IMR-90 (cell line): ENCODE measurements around the gene TENM4. TPM values are rescaled to one million over a fixed set of nuclear protein-coding genes. Genes with fewer than 3 reads are reported as not detected.

Experiments used
- ATAC-seq: fragments of 200-7000 bp; cut with Tn5 transposase; 2 replicates; pipeline ENCODE4 v1.9.1; 2020; ENCODE audit warnings: low read depth, mild to moderate bottlenecking, moderate library complexity
- BruUV-seq: library from RNA; stranded (reverse); fragments of 400-500 nt; replicated peaks from 2 replicates; lab custom pipeline; 2021; lab: Mats Ljungman, UMichigan
- CTCF ChIA-PET: fragments of 300-600 bp; formaldehyde crosslinking; extraction: SDS; loops from one replicate; lab custom pipeline; 2021; ENCODE audit warnings: antibody characterized with exemption; lab: Yijun Ruan, JAX
- POLR2A ChIA-PET: fragments of 300-600 bp; sonication (Branson Sonifier 250); formaldehyde crosslinking; loops from one replicate; lab custom pipeline; 2022; ENCODE audit warnings: antibody characterized with exemption; ENCODE audit not compliant: unreplicated experiment; lab: Charles Lee
- DNase-seq: peaks from one replicate; pipeline ENCODE4 v3.0.0; 2013
- H2AFZ ChIP-seq: replicated peaks from 2 replicates; pipeline ENCODE3; 2013; ENCODE audit warnings: low read length, mild to moderate bottlenecking; ENCODE audit not compliant: poor library complexity
- H2AK5ac ChIP-seq: 2 replicates; pipeline ENCODE4 v1.6.1; 2013; ENCODE audit warnings: low read depth, low read length, inconsistent platforms
- H2AK9ac ChIP-seq: replicated peaks from 2 replicates; pipeline ENCODE3; 2013; ENCODE audit warnings: mild to moderate bottlenecking, low read depth, low read length, moderate library complexity; ENCODE audit not compliant: poor library complexity
- H2BK120ac ChIP-seq: 2 replicates; pipeline ENCODE4 v1.6.1; 2013; ENCODE audit warnings: low read depth, low read length, inconsistent platforms
- H2BK15ac ChIP-seq: 3 replicates; pipeline ENCODE4 v1.6.1; 2013; ENCODE audit warnings: low read depth, low read length, inconsistent platforms
- H2BK20ac ChIP-seq: 2 replicates; pipeline ENCODE4 v1.6.1; 2013; ENCODE audit warnings: low read depth, mild to moderate bottlenecking, inconsistent platforms, low read length, moderate library complexity
- H2BK5ac ChIP-seq: 2 replicates; pipeline ENCODE4 v1.6.1; 2013; ENCODE audit warnings: mild to moderate bottlenecking, low read depth, low read length, inconsistent platforms; ENCODE audit not compliant: poor library complexity, severe bottlenecking
- H3K14ac ChIP-seq: replicated peaks from 2 replicates; pipeline ENCODE4 v1.6.1; 2013; ENCODE audit warnings: low read depth, low read length, inconsistent platforms
- H3K18ac ChIP-seq: 2 replicates; pipeline ENCODE4 v1.6.1; 2013; ENCODE audit warnings: low read depth, low read length, control low read depth
- H3K23ac ChIP-seq: 2 replicates; pipeline ENCODE4 v1.6.1; 2013; ENCODE audit warnings: low read depth, low read length, inconsistent platforms
- H3K27ac ChIP-seq: 2 replicates; pipeline ENCODE4 v1.5.1; 2013; ENCODE audit warnings: mild to moderate bottlenecking, control low read depth, low read length; ENCODE audit not compliant: insufficient read depth
- H3K27me3 ChIP-seq: 2 replicates; pipeline ENCODE4 v1.6.1; 2013; ENCODE audit warnings: low read length; ENCODE audit not compliant: control insufficient read depth, insufficient read depth
- H3K36me3 ChIP-seq: 2 replicates; pipeline ENCODE4 v1.6.1; 2013; ENCODE audit warnings: low read length, mixed read lengths; ENCODE audit not compliant: control insufficient read depth, insufficient read depth
- H3K4ac ChIP-seq: 2 replicates; pipeline ENCODE4 v1.6.1; 2013; ENCODE audit warnings: low read depth, low read length, inconsistent platforms
- H3K4me1 ChIP-seq: 2 replicates; pipeline ENCODE4 v1.6.1; 2013; ENCODE audit warnings: low read length, mixed read lengths; ENCODE audit not compliant: control insufficient read depth, insufficient read depth
- H3K4me2 ChIP-seq: 2 replicates; pipeline ENCODE4 v1.6.1; 2013; ENCODE audit warnings: low read depth, mild to moderate bottlenecking, control low read depth, low read length, moderate library complexity
- H3K4me3 ChIP-seq: 2 replicates; pipeline ENCODE4 v1.5.1; 2013; ENCODE audit warnings: low read depth, mild to moderate bottlenecking, control low read depth, low read length, moderate library complexity; ENCODE audit not compliant: insufficient read depth
- H3K56ac ChIP-seq: 2 replicates; pipeline ENCODE4 v1.6.1; 2013; ENCODE audit warnings: low read length, inconsistent platforms; ENCODE audit not compliant: insufficient read depth; ENCODE audit errors: extremely low read depth
- H3K79me1 ChIP-seq, 2 experiments: 2 replicates each; pipeline ENCODE4 v1.6.1; 2013; ENCODE audit warnings: low read length in 2 of 2, inconsistent platforms in 1 of 2, low read depth in 1 of 2
- H3K9ac ChIP-seq: 2 replicates; pipeline ENCODE4 v1.6.1; 2013; ENCODE audit warnings: low read depth, low read length, control low read depth
- H3K9me1 ChIP-seq: 2 replicates; pipeline ENCODE4 v1.6.1; 2013; ENCODE audit warnings: low read length, inconsistent platforms; ENCODE audit not compliant: insufficient read depth
- H3K9me3 ChIP-seq: 2 replicates; pipeline ENCODE4 v1.6.1; 2013; ENCODE audit warnings: low read length; ENCODE audit not compliant: control insufficient read depth, insufficient read depth
- H4K20me1 ChIP-seq: 2 replicates; pipeline ENCODE4 v1.6.1; 2013; ENCODE audit warnings: low read length, inconsistent platforms; ENCODE audit not compliant: insufficient read depth
- H4K5ac ChIP-seq: 2 replicates; pipeline ENCODE4 v1.6.1; 2013; ENCODE audit warnings: mild to moderate bottlenecking, low read depth, low read length, control low read depth
- H4K8ac ChIP-seq, 2 experiments: 2 replicates each; pipeline ENCODE4 v1.6.1; 2013; ENCODE audit warnings: low read depth in 2 of 2, low read length in 2 of 2, control low read depth in 1 of 2, inconsistent platforms in 1 of 2
- H4K91ac ChIP-seq: 2 replicates; pipeline ENCODE4 v1.6.1; 2013; ENCODE audit warnings: low read depth, low read length, inconsistent platforms; ENCODE audit not compliant: insufficient read depth
- BHLHE40 ChIP-seq: fragments of 150-350 bp; IDR thresholded peaks from 2 replicates; pipeline ENCODE4 v1.6.1; 2016; ENCODE audit warnings: mild to moderate bottlenecking, low read depth, low read length
- CEBPB ChIP-seq: IDR thresholded peaks from 2 replicates; pipeline ENCODE4 v1.6.1; 2012; ENCODE audit warnings: low read depth, low read length, improper control_type of control experiment
- MAFK ChIP-seq: IDR thresholded peaks from 2 replicates; pipeline ENCODE4 v1.6.1; 2012; ENCODE audit warnings: low read depth, low read length, improper control_type of control experiment
- MXI1 ChIP-seq: IDR thresholded peaks from 2 replicates; pipeline ENCODE4 v1.6.1; 2012; ENCODE audit warnings: low read depth, mild to moderate bottlenecking, low read length, moderate library complexity, borderline replicate concordance
- WGBS, 2 experiments: methylation state at CpG; one replicate each; pipeline versions ENCODE4 v1.1.5 to v1.1.7; 2013; ENCODE audit warnings: missing lambda C conversion rate in 2 of 2; ENCODE audit not compliant: insufficient read length in 1 of 2; ENCODE audit errors: extremely low coverage in 2 of 2; 5-methylcytosine and 5-hydroxymethylcytosine counted together
- dilution Hi-C: fragments of 300-500 bp; cut with HindIII; formaldehyde crosslinking; loops from one replicate; pipeline ENCODE4 v1.14.3; 2018; ENCODE audit warnings: low sequenced_read_pairs; ENCODE audit not compliant: unreplicated experiment
- in situ Hi-C: fragments of 300-500 bp; cut with MboI; formaldehyde crosslinking; loops from 3 replicates; pipeline ENCODE4 v1.14.3; 2019; ENCODE audit warnings: low sequenced_read_pairs, inconsistent platforms, mixed read lengths
- intact Hi-C: fragments of 100-400 bp; cut with micrococcal nuclease; formaldehyde crosslinking; loops from 2 replicates; pipeline ENCODE4 v1.10.0; 2022
- polyA plus RNA-seq, 3 experiments: library from polyadenylated mRNA; depleted of rRNA; stranded (reverse); fragments of >200 nt; gene quantifications; 2 replicates each; pipeline ENCODE4 v1.2.3, GENCODE V29; 2012; ENCODE audit warnings: low replicate concordance in 1 of 3
- total RNA-seq: library from RNA; depleted of rRNA; stranded (reverse); fragments of >200 nt; gene quantifications from 2 replicates; pipeline ENCODE4 v1.2.3, GENCODE V29; 2012
- TF ChIP-seq, protein P1 (sequence below): fragments of 150-350 bp; IDR thresholded peaks from 2 replicates; pipeline ENCODE4 v1.6.1; 2016; ENCODE audit warnings: low read depth, mild to moderate bottlenecking, low read length, moderate library complexity, borderline replicate concordance

TENM4 gene
- total and polyA plus RNA-seq, 2 of the 4 experiments (the other 2 are of a cell fraction) = 7.4 to 9.0 TPM

DNA sequence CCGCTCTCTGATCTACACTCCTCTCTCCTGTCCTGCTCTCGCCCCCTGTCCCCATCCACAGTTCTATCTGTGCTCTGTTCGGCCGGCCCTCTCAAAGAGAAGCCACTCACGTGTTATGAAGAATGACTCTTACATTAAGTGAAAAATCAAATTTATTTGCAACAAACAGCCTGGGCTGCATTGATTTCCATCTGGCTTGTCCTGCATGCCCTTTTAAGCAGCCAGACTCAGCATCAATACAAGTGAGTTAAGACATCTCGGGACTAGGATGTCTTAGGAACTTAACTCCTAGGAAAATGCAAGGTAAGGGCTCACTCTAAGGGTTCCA, 373.5 kb downstream of the TENM4 start:
- POLR2A ChIA-PET = no interaction called here

More for the DNA sequence above, 373.5 kb downstream of the TENM4 start:
- H2BK15ac ChIP-seq = no peak overlapping the region
- ATAC-seq (no peak; the same call in 1 of the 2 replicates), DNase-seq (no peak)
- no peak overlapping the region for H3K14ac ChIP-seq
- H4K5ac ChIP-seq = no peak overlapping the region
- H3K4me3 ChIP-seq = no peak overlapping the region
- no peaks in the 10 kb centered on the region for H3K79me1 ChIP-seq
- no peak overlapping the region for H2BK120ac ChIP-seq
- WGBS, 2 experiments = no CpG with 5 or more reads among the region's 6 CpGs
- H3K23ac ChIP-seq = no peak overlapping the region
- H3K9me3 ChIP-seq = no peaks in the 10 kb centered on the region
- no peak overlapping the region for H3K4ac ChIP-seq
- no peak overlapping the region for H4K8ac ChIP-seq
- H2AK9ac ChIP-seq = no peak overlapping the region
- no peak overlapping the region for H3K9ac ChIP-seq
- no peak overlapping the region for H3K56ac ChIP-seq
- no peak overlapping the region for H2BK5ac ChIP-seq
- H2BK20ac ChIP-seq = no peak overlapping the region
- no peaks in the 10 kb centered on the region for H3K27me3 ChIP-seq
- no peak overlapping the region for H4K91ac ChIP-seq
- no peaks in the 10 kb centered on the region for H4K20me1 ChIP-seq
- BruUV-seq = no TSS peak
- no peak overlapping the region for H3K4me2 ChIP-seq
- dilution Hi-C loops (no loop called here), intact Hi-C loops (no loop called here), in situ Hi-C loops (no loop called here)
- TF ChIP-seq CEBPB = no peak
- no peak for TF ChIP-seq BHLHE40
- TF ChIP-seq, protein P1, sequence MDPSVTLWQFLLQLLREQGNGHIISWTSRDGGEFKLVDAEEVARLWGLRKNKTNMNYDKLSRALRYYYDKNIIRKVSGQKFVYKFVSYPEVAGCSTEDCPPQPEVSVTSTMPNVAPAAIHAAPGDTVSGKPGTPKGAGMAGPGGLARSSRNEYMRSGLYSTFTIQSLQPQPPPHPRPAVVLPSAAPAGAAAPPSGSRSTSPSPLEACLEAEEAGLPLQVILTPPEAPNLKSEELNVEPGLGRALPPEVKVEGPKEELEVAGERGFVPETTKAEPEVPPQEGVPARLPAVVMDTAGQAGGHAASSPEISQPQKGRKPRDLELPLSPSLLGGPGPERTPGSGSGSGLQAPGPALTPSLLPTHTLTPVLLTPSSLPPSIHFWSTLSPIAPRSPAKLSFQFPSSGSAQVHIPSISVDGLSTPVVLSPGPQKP = no peak
- TF ChIP-seq MAFK = no peak
- TF ChIP-seq MXI1 = no peak
- CTCF ChIA-PET = interaction anchor here (0.7 kb wide), 1 partner anchor 33 kb away, joined by 3 read pairs; no protein-coding TSS in a partner anchor
- no peak overlapping the region for H3K18ac ChIP-seq
- no peak overlapping the region for H3K27ac ChIP-seq
- H2AK5ac ChIP-seq = no peak overlapping the region
- H3K4me1 ChIP-seq = peaks cover 7% of the 10 kb centered on the region; the same call in 1 of the 2 replicates
- peaks cover 1% of the 10 kb centered on the region; the same call in 1 of the 2 replicates for H3K36me3 ChIP-seq
- H2AFZ ChIP-seq = no peak overlapping the region
- H3K9me1 ChIP-seq = peaks cover 5% of the 10 kb centered on the region; the same call in 1 of the 2 replicates
